Measurements from ENCODE around the gene CAMTA1. TPM values are rescaled to one million over a fixed set of nuclear protein-coding genes. Genes with fewer than 3 reads are reported as not detected.

CAMTA1 gene
- total RNA-seq, 1 experiment from 2014 or later, result 69.5 TPM

DNA sequence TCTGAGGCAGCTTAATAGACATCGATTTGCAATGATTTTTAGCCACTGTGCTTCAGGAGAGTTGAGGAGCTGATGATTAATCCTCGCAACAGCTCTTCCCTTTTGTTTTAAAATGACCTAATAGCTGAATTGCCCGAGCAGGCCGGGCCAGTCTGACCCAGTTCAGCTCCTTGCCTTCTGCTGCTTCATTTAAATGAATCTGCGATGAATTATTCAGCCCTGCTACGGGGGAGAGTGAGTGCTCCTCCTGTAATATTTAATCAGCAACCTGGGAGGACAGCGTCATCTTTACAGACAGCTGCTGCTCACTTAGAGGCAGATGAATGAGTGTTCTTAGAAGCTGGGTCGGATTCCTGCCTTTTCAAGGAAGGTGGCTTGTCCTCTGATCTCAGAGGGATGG is 325.1 kb downstream of the CAMTA1 start (continued):
- TF ChIP-seq CTCF (IDR thresholded peaks at IDR 0.05 in 2 of 3, conservative IDR thresholded peaks at IDR 0.05 in 1 of 3; ENCODE audit: borderline replicate concordance in 1 of 3, insufficient read depth in 1 of 3, low read depth in 2 of 3, low read length in 2 of 3) (no peak), RAD21 (IDR thresholded peaks at IDR 0.05; ENCODE audit: low read depth) (no peak), JUND (IDR thresholded peaks at IDR 0.05) (no peak), SP1 (IDR thresholded peaks at IDR 0.05; ENCODE audit: low read depth) (no peak), EZH2 (IDR thresholded peaks at IDR 0.05) (no peak)

DNA sequence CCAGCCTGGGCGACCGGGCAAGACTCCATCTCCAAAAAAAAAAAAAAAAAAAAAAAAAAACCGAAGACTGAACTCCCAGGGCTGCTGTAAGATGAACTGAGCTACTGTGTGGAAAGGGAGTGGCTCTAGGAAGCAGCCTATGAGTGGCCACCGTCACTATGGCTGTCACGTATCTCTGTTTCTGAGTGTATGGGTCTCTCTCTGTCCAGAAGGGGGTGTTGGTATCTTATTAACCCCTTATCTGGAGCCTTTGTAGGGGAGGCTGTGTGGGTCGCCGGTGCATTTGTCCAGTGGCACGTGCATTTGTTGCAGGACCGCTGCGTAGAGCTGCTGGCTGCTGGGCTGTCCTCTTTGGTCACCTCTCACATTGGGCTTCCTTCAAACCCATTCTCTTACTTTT is 326.6 kb downstream of the CAMTA1 start:
- BruUV-seq (replicated peaks), result no TSS peak
- Histone ChIP-seq H3K36me3 (ENCODE audit: control insufficient read depth in 1 of 2, insufficient read depth in 2 of 2, low read length in 2 of 2) (no peaks in the 10 kb centered on the region), H3K4me1 (ENCODE audit: control insufficient read depth in 1 of 2, insufficient read depth in 2 of 2, low read length in 2 of 2) (no peaks in the 10 kb centered on the region), H3K4me2 (ENCODE audit: low read length) (no peak overlapping the region), H3K9me2 (ENCODE audit: insufficient read depth) (no peaks in the 10 kb centered on the region), H3K4me3 (replicated peaks in 1 of 2; ENCODE audit: low read depth in 1 of 2, low read length in 2 of 2) (no peak overlapping the region), H3K79me2 (ENCODE audit: insufficient read depth, low read length) (no peaks in the 10 kb centered on the region), H3K9ac (ENCODE audit: low read length) (no peak overlapping the region), H3K9me3 (ENCODE audit: control insufficient read depth in 1 of 2, insufficient read depth in 1 of 2, low read depth in 1 of 2, low read length in 2 of 2) (no peaks in the 10 kb centered on the region), H3K27me3 (ENCODE audit: insufficient read depth, low read length) (peaks cover 42% of the 10 kb centered on the region), H3K27ac (ENCODE audit: low read depth, low read length) (no peak overlapping the region), H4K20me1 (ENCODE audit: insufficient read depth) (no peaks in the 10 kb centered on the region), H2AFZ (ENCODE audit: low read depth, low read length, poor library complexity, severe bottlenecking) (no peak overlapping the region)
- ChIA-PET POLR2A (no interaction called here), RAD21 (ENCODE audit: low non-redundant PET in 1 of 2, low total read pairs in 2 of 2, uncharacterized antibody in 2 of 2, unreplicated experiment in 2 of 2) (no interaction called here), CTCF (interaction anchor here (1.5 kb wide), 1 partner anchor 9 kb away, joined by 4 read pairs; no protein-coding TSS in a partner anchor)
- ATAC-seq (peak; percentile 78), DNase-seq (ENCODE audit: low read depth, low spot score) (no peak)
- no peak for TF ChIP-seq CBX3 (IDR thresholded peaks at IDR 0.05; ENCODE audit: low read depth)
- intact Hi-C loops (cut with micrococcal nuclease), result no loop called here

GRCh38 chr1:7113136-7113535 is 327.9 kb downstream of the CAMTA1 start:
- ChIA-PET POLR2A (no interaction called here), RAD21 (ENCODE audit: low non-redundant PET in 1 of 2, low total read pairs in 2 of 2, uncharacterized antibody in 2 of 2, unreplicated experiment in 2 of 2) (no interaction called here), CTCF (no interaction called here)
- peaks cover 8 to 10% of the 10 kb centered on the region in 2 experiments for H3K4me1 ChIP-seq (ENCODE audit: control insufficient read depth in 1 of 2, insufficient read depth in 2 of 2, low read length in 2 of 2)
- H2AFZ ChIP-seq (ENCODE audit: low read depth, low read length, poor library complexity, severe bottlenecking), result no peak overlapping the region
- intact Hi-C loops (cut with micrococcal nuclease), result no loop called here
- DNase-seq (ENCODE audit: low read depth, low spot score) (no peak), ATAC-seq (no peak)
- TF ChIP-seq POLR2AphosphoS5 (IDR thresholded peaks at IDR 0.05; ENCODE audit: low read depth, low read length), result no peak
- no peak overlapping the region for H3K27ac ChIP-seq (ENCODE audit: low read depth, low read length)
- H3K79me2 ChIP-seq (ENCODE audit: insufficient read depth, low read length), result no peaks in the 10 kb centered on the region
- no peak overlapping the region for H3K9ac ChIP-seq (ENCODE audit: low read length)
- H3K36me3 ChIP-seq (ENCODE audit: control insufficient read depth in 1 of 2, insufficient read depth in 2 of 2, low read length in 2 of 2), result no peaks in the 10 kb centered on the region
- H3K9me2 ChIP-seq (ENCODE audit: insufficient read depth), result no peaks in the 10 kb centered on the region
- H4K20me1 ChIP-seq (ENCODE audit: insufficient read depth), result no peaks in the 10 kb centered on the region
- no peak overlapping the region for H3K4me2 ChIP-seq (ENCODE audit: low read length)
- peaks cover 30% of the 10 kb centered on the region for H3K27me3 ChIP-seq (ENCODE audit: insufficient read depth, low read length)
- no peak overlapping the region for H3K4me3 ChIP-seq (replicated peaks in 1 of 2; ENCODE audit: low read depth in 1 of 2, low read length in 2 of 2)
- BruUV-seq (replicated peaks), result no TSS peak
- H3K9me3 ChIP-seq (ENCODE audit: control insufficient read depth in 1 of 2, insufficient read depth in 1 of 2, low read depth in 1 of 2, low read length in 2 of 2), result no peaks in the 10 kb centered on the region

Measured in HCT116 (cell line).